ENCODE results near the gene BBS9. TPM values are rescaled to one million over a fixed set of nuclear protein-coding genes. Genes with fewer than 3 reads are reported as not detected.
"Not testable (repeated sequence)": the region's sequence is repeated elsewhere in the genome, so short reads cannot be mapped to it uniquely, and the experiment has no call there.

Gene BBS9
- polyA plus RNA-seq (ENCODE audit: insufficient read length in 4 of 4) = 10 to 100 TPM; 15.1 to 17.9 (median 16.9) TPM

DNA sequence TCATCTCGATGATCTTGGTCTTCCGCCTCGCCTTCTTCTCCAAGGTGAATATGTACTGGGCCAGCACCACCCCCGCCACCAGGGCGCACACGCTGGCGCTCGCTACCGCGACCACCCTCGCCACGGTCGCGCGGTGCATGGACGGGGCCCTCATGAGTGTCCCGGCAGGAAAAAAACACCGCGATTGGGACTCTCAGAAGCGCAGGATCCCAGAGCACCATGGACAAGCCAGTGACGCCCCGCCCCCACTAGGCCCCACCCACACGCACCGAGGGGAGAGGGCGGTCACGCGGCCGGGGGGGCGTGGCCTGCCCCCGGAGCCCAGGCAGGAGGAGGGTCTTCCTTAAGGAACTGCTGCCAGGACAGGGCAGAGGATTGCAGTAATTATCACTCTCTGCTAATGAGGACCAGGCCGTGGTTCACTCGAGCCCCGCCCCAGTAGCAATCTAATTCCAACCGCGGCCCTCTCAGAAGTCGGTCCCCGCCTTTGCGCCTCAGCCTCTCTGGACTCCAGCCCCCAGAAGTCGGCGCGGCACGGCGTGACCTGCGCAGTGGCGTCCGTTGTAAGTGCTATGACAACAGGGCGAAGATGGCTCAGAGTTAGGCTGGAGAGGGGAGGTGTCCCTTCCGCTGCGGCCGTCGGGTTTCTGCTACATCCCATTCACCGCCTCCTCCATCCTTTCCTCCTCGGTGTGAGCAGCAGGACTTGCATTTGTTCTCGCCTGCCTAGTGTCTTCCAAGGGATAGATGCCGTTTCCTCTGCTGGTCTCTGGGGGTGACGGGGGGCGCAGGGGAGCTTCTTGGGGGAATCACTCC, at the start of gene BBS9:
Gene BBS9 (plus strand): TSS at position 575 of the 816 bp plus-strand sequence. CDS start 16,689 bp downstream, outside the sequence.
- DNase-seq (ENCODE audit: low read depth in 4 of 4, low spot score in 3 of 4) = peak; percentile 86 to 94 (median 88)

DNA sequence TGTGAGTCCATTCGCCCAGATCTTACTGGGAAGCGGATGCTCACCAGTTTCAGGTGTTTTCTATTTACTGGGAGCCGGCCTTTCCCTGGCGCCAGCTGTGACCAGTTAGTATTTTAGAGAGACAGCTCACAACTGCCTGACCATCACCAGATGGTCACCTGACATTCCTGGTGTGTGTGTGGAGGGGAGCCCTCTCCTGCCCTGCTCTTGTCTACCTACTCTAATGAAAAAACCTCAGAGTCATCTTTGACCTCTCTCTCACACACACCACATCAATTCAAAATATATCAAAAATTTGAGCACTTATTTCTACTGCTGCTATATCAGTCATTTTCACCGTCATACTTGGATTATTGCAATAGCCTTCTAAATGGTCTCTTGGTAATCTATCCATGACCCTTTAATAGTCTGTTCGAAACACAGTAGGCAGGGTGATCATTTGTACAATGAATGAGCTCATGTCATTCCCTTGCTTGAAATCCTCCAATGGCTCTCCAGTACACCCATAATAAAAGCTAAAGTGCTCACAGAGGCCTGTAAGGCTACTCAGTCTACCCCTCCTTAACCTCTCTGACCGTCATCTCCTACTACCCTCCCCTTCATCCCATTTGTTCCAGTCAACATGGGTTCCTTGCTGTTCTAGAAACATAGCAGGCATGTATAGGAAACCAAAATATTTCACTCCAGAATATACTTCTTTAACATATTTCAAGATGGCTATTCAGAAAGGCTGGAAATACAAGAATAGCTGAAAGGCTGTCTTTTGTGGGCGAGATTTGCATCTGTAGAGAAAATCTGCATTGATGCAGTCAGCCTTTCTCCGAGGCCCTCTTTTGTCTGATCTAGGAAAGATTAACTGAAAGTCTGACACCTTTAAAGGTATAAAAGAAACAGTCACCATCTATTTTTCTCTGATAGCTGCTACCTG, 49.3 kb upstream of the BBS9 start:
- DNase-seq (ENCODE audit: low read depth in 4 of 4, low spot score in 3 of 4) = no peak

DNA sequence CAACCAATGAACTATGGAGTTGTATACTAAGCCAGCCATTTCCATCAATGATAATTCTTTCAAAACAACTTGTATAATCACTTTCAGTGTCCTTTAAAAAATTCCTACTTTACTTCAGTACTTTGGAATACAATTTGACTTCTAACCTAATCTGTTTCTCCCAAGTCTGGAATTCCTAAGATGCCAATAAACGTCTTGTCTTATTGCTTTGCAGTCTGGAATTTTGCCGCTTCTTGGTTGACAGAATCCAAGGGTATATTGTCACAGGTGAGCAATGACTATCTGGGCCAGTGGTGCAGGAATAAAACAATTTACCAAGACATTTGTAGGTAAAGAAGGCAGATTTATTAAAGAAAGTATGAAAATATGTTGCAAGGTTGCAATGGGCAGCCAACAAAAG, 42.0 kb upstream of the BBS9 start:
- DNase-seq (ENCODE audit: low read depth in 4 of 4, low spot score in 3 of 4) = no peak

DNA sequence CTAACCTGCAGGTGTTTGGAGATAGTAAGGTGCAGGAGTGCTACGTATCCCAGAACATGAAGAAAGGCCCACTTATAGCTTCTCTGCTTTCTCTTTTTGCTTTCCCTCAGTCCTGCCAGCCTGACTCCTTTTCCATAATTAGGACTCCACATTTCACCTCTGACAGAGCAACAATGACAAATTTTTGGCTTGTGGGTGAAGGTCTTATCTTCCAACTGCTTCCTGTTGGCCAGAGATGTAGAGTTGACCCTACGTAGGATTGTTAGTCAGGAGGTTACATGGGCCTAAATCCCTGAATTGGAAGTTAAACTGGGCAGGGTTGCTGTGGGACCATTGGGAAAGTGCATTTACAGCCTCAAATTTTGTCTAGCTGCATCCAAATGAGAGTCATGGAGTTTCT, 41.5 kb upstream of the BBS9 start:
- no peak for DNase-seq (ENCODE audit: low read depth in 4 of 4, low spot score in 3 of 4)

DNA sequence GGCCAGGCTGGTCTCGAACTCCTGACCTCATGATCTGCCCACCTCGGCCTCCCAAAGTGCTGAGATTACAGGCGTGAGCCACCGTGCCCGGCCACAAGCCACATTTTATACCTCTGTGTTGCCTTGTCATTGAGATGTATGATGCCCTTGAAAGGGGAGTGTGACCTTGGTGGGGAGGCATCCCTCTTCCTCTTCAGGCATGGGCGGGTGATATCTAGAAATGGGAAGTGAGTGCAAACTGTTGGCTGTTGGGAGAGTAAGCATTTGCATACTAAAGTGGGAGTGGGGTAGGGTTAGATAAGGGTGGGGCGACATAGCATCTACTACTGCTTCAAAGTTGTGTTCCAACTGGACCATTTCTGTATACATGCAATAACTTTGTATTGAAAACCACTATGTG, 40.2 kb upstream of the BBS9 start:
- no peak for DNase-seq (ENCODE audit: low read depth in 4 of 4, low spot score in 3 of 4)

DNA sequence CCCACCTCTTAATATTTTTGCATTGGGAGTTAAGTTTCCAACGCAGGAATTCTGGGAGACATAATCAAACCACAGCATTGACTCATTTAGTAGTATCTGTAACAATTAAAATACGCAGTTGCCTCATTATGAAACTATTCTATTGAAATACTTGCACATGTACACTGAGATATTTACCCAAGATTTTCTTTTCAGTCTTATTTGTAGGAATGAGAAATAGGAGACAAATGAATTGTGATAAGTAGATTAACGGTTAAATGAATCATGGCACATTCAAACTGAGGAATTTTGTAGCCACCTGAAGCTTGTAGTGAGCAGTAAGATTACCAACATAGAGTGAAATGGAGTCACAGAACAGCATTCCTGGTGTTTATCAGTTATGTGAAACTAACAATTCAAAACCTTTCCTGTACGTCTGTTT, 38.2 kb upstream of the BBS9 start:
- DNase-seq (ENCODE audit: low read depth in 4 of 4, low spot score in 3 of 4) = no peak

DNA sequence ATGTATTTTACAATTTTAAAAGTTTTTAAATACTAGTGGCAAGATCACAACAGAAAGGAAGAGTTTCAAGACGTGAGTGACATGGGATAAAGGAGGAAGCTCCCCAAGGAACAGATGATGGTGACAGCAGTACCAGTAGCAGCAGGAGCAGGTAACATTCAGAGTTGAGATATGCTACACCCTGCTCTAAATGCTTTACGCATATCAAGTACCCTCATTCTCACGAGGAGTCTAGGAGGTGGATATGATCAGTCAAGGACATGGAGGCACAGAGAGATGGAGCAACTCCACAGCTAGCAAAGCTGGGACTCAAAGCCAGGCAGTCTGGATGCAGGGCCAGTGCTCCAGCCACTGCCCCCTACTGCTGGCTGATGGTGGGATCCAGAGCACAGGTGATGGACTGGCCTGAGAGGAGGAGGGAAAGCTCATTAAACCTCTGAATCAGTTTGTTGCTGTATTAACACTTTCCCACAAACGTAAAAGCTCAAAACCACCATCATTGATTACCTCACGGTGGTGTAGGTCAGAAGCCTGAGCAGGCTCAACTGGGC, 37.6 kb upstream of the BBS9 start:
- DNase-seq (ENCODE audit: low read depth in 4 of 4, low spot score in 3 of 4) = no peak

DNA sequence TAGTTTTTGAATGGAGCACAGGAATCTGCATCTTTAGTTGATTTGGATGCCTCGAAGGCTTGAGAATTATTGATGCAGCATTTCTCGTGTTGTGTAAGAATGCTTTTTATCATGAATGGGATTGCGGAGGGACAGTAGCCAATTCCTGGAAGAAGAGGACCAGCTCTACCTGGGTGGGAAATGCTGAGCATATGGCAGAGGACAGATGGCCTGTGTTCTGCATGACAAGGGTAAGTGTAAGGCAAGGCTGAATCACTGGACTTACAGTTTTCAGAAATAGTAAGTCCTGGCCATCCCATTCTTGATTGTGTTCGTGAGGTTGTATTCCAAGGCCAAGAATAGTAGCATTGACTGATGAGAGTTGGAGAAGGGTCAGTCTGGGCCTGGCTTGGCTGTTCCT, 36.1 kb upstream of the BBS9 start:
- no peak for DNase-seq (ENCODE audit: low read depth in 4 of 4, low spot score in 3 of 4)

DNA sequence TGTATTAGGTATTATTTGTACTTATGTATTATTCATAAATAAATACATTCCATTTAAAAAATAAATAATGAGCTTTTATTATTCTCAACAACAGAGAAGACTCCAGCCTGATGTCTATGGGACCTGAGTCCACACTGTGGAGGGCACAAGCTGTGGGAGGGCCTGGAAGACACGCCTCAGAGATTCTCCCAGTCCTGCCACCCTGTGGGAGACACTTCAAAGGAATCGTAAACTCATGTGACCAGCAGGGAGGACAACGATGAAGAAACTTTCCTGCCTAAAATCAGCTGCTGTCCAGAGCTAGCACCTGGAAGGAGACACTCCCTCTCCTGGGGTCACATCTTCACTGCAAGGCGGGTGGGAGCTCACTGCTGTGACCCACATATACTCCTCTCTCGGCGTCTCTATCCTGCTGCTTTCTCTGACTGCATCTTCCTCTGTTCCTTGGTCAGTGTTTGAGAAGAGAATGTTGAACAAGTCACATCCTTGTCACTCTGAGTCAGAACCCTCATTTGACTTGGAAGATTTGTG, 34.6 kb upstream of the BBS9 start:
- not testable (repeated sequence) for DNase-seq (ENCODE audit: low read depth in 4 of 4, low spot score in 3 of 4)

DNA sequence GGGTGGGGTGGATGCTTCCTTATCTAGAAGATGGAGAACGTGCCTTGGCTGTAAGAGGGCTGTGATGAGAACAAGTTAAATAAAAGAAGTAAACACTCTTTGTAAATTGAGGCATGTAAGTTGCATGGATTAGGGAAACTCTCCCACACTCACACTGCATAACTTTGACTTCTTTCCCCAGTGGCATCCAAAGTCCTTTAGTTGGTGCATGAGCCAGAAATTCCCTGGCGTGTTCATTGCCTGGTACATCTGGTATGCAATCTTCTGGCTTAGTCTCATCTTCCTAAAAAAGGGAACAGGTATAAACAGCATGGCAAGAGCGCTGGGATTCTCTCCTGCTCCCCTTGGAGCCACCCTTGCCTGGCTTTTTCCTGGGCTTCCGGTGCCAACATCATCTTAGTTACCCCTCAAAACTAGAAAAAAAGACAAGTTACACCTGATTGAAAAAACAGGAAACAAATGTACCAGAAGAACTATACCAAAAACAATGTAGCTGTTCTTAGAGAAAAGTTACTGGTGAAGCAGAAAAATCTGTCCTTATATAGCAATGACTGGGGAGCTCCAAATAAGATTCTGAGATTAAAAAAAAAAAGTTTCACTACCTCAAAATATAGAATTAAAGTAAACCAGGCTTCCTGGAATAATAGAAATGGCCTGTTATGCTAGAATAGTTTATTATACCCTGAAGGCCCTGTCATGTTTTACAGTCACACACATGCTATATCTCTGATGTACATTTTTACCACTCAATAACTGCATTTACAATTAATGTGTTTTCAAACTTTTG, 30.0 kb upstream of the BBS9 start:
- no peak for DNase-seq (ENCODE audit: low read depth in 4 of 4, low spot score in 3 of 4)

DNA sequence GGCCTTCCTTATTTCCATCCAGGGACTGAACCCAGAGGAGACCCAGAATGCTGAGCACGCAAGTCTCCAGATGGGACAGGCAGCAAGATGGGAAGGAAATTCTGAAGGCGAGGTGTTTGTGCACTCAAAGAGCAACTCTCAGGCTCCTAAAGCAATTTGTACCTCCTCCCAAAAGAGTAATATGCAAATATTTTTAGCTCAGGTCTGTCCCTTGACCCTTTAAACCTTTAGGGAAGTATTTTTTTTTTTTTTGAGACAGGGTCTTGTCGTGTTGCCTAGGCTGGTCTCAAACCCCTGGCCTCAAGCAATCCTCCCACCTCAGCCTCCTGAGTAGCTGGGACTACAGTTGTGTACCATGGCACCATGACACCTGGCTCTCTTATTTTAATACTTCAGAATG, 28.6 kb upstream of the BBS9 start:
- DNase-seq (ENCODE audit: low read depth in 4 of 4, low spot score in 3 of 4) = no peak

DNA sequence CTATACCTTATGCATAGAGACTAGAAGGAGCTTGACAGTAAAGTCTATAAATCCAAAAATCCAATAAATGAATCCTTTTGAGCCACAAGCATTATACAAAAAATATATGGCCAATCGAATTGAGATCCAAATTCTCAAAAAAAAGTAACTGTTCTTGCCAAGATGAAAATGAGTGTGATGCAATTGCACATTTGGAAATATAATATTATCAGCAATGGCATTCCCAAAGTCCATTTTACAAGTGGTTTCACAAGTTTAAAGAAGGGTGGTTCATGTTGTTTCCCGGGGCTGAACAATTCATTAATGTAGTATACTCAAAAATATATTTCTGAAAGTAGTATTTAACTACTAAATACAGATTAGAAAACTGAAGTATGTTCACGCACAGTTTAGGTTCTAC, 27.5 kb upstream of the BBS9 start:
- DNase-seq (ENCODE audit: low read depth in 4 of 4, low spot score in 3 of 4) = no peak

DNA sequence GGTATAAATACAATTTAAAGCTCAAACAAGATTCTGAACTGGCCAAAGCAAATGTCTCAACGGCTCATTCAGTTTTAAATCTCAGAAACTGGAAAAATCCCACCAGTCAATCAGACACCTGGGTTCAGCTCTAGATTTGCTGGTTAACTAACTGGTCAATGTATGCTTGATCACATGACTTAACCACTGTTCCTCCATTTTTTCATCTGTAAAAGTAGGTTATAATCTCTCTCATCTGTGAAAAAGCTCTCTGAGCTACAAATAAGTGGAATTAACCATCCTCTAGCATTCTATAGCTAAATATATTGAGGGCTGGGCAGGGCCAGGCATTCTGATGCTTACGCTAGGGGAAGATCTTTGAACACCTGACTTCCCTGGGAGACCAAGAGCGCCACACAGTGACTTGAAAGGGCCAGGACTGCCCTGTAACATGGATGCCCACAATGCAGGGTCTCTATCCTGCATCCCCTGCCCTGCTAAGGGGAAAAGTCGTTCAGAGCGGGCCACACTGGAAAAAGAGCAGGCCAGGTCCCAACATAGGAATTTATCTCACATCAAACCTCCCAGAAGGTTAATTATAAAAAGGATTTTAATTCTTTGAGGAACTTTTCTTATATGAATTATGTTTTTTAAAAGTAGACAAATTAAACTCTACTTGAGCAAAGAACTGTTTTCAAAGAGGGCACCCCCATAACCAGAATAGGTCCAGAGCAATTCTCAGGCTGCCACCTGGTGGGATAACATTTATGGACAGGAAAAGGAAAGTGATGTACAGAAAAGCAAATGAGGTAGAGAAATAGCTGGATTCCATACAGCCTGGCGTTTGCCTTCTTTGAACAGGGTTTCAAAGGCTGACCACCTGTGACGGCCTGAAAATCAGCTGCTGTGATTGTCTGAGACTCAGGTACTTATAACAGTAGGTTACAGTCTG, 22.0 kb upstream of the BBS9 start:
- DNase-seq (ENCODE audit: low read depth in 4 of 4, low spot score in 3 of 4) = peak in 1 of 4 donors; percentile 44

DNA sequence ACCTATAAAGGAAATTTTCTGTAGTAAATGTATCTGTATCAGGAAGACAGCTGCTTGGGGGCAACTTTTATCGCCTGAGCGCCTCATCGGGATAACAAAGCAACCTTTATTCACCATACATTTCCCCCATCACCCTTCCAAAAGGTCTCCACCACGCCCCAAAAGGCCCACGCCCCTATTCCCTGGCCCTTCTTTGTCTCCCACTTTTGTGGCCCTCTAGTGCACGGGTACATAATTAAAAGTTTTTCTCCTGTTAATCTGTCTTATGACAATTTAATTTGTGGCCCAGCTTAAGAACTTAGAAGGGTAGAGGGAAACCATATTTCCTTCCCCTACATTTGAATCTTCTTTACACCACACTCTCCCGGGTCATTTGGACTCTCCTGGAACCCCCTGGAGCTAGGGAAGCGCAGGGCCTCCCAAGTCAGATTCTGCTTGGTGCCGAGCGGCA, 20.8 kb upstream of the BBS9 start:
- no peak for DNase-seq (ENCODE audit: low read depth in 4 of 4, low spot score in 3 of 4)

DNA sequence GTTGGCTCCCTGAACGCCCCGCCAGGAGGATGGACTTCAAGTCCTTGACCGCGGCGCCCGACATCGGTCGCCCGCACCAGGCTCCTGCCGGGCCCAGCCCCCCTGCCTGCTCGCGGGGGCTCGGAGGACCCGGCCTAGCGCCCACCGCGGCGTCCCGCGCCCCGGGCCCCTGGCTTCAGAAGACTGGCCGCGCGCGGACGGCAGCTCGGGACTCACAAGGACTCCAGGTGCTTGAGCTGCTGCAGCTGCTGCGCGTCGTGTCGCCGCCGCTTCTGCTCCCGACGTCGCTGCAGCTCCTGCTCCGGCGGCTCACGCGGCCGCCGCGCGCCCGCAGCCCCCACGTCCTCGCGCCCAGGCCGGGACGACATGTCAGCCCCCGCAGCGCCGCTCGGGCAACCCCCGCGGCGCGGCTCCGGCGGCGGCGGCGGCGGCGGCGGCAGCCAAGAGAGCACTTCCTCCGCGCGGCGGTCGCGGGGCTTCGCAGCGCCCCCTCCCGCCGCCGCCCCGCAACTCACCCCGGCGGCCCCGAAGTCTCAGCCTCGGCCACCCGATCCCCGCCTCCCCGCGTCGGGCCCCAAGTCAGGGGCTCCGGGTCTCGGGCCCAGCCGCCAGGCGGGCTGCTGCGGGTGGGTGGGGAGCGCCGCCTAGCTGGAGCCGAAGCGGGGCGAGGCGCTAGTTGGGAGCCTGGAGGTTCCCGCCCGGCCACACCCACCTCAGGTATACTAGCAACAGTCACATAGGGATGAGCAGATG, 20.2 kb upstream of the BBS9 start, which contains the start of gene RP9:
Gene RP9 (minus strand): TSS at position 400 of the 753 bp plus-strand sequence. CDS start 32 bp downstream, at position 368.
- DNase-seq (ENCODE audit: low read depth in 4 of 4, low spot score in 3 of 4) = peak in 2 of 4 donors; percentile 64 to 69

DNA sequence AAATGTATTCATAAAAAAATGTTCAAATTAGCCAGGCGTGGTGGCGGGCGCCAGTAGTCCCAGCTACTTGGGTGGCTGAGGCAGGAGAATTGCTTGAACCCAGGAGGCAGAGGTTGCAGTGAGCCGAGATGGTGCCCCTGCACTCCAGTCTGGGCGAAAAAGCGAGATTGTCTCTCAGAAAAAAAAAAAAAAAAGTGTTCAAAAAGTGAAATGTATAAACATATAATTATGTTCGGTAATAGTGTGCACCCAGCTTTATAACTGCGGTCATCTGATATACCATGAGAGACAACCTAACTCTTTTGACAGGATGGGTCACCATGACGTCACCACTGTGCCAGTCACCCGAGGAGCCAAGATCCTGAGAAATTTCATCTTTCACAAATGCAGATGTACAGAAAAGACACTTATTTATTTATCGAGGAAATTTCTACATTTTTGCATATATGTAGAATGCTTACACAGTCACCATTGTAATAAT, 19.6 kb upstream of the BBS9 start:
- DNase-seq (ENCODE audit: low read depth in 4 of 4, low spot score in 3 of 4) = no peak

DNA sequence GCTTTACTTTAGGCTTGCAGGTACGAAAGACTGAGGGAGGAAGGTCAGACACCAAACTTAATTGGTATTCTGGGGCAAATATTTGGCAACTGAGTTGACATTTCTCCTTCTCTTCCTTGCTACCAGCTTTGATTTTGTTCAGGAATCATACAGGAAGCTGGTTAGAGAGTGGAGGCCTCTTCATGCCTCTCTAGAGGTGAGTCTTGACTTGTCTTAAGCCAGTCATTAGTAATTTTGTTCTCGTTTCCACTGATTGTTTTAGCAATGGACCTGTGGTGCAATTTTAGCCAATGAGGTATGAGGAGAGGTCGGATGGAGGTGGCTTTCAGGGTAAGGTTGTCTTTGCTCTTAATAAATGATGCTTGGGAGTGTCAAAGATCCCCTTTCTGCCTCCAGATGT, 17.8 kb upstream of the BBS9 start:
- no peak for DNase-seq (ENCODE audit: low read depth in 4 of 4, low spot score in 3 of 4)

DNA sequence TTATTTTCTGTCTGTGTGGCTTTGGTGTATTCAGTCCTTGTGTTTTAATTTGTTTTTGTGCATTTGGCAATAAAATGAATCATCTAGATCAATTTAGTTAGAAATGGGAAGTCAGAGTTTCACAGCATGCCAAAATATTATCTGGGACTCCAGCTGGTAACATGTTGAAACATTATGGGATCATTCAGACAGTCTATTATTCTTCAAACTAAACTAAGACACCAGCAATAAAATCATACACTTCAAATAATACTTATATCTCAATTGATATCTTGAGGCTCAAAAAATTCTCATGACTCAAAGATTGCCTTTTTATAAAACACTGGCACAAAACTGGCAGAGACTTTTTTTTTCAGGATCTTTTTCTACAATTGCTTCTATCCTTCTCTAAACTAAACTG, 14.4 kb upstream of the BBS9 start:
- no peak for DNase-seq (ENCODE audit: low read depth in 4 of 4, low spot score in 3 of 4)

All from right renal pelvis (tissue), 4 donors.